Iris pigment epithelial cell (primary cell): ENCODE results near the gene PCNA.
"Not testable (repeated sequence)": the region's sequence is repeated elsewhere in the genome, so short reads cannot be mapped to it uniquely, and the experiment has no call there.

Experiments used
- DNase-seq: peaks from one replicate; pipeline ENCODE4 v3.0.0-alpha.2; 2011; ENCODE audit warnings: low read depth

PCNA gene

DNA sequence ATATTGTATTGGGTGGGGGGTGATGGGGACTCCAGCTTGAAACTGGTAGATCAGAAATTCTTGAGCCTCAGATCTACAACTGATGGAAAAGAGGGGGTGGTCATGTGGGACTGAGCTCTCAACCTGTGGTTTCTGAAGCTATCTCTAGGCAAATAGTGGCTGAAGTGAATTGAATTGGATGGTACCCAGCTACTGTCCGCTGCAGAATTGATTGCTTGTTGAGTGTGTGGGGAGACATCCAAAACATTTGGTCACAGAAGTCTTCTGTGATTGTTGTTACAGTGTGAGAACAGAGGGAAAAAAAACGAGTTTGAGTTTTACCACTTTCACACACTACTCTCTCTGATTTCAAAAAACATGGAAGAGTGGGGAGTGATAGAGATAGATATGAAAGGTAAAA, 21.9 kb upstream of the PCNA start:
- DNase-seq: no peak

- DNase-seq: no peak
These were observed 20.4 kb upstream of the PCNA start for GRCh38 chr20:5140195-5140594.

- no peak for DNase-seq
These were observed 16.3 kb upstream of the PCNA start for GRCh38 chr20:5136096-5136495.

DNA sequence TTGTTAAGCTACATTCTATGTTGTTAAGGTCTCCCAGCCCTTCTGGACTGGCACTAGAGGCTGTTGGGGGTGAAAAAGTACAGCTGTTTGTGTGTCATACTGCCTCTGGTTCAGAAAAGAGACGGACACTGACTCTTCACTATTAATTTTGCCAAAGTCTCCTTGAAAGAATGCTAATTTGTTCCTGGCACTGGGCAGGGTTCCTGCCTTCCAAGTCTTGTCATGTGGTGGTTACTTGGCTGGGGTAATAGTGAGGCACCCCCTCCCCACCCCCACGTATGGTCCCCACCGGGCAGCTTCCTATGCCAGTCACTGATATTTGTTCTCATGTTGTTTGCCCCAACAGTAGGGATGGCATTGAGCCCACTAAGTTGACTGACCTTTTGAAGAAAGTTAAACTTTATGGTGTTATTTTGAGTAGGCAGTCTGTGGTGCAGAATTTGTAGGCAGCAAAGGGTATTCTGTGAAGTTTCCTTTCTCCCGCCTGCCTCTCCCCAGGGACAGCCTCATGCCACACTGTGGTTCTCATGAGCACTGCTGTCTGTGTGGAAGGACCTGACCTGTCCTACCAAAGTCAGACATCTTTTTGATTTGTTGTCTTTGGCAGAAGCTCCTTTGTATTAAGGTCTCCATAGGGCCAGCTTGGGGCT, 15.7 kb upstream of the PCNA start:
- DNase-seq: no peak

- no peak for DNase-seq
These were observed 14.2 kb upstream of the PCNA start for GRCh38 chr20:5133998-5134397.

DNA sequence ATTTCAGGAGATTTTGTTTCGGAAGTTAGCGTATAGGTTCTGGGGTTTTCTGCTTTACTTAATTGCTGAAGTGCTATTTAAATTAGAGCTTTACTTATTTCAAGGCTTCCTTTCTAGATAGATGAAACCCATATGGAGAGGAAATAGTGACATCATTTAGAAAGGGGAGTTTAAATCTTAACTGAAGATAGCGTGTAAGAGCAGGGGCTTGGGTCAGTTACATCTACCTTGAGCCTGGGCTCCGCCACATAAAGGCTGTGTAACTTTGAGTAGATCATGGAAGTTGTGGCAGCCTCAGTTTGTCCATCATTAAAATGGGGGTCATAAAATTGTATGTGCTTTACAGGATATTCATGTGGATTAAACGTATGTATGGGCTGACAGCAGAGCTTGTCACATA, 11.7 kb upstream of the PCNA start:
- DNase-seq: no peak

GRCh38 chr20:5128886-5129285, 9.1 kb upstream of the PCNA start:
- no peak for DNase-seq

DNA sequence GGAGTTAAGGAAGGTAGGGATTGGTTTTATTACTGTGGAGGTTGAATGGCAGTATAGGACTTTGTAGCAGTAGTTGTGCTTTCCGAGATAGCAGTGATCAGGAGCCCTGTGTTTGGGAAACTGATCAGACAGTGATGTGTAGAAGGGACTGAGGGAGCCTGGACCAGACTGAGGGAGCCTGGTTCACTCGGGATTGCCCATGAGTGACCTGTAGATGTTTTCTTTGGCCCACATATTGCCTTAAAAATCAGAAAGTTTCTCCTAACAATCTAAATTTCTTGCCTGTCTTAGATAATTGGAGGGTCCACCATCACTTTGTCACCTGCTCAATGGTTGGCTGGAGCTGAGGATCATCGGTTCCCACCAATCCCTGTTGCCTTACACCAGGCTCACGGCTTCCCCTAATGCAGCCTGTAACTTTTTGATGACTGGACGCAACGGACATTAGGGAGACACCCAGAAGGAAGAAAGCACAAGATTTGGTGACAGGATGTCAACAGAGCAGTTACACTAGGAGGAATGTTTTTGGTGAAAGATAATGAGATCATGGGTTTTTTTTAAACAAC, 8.2 kb upstream of the PCNA start:
- DNase-seq: no peak

GRCh38 chr20:5127204-5127858, 7.6 kb upstream of the PCNA start:
- peak; percentile 60 for DNase-seq

DNA sequence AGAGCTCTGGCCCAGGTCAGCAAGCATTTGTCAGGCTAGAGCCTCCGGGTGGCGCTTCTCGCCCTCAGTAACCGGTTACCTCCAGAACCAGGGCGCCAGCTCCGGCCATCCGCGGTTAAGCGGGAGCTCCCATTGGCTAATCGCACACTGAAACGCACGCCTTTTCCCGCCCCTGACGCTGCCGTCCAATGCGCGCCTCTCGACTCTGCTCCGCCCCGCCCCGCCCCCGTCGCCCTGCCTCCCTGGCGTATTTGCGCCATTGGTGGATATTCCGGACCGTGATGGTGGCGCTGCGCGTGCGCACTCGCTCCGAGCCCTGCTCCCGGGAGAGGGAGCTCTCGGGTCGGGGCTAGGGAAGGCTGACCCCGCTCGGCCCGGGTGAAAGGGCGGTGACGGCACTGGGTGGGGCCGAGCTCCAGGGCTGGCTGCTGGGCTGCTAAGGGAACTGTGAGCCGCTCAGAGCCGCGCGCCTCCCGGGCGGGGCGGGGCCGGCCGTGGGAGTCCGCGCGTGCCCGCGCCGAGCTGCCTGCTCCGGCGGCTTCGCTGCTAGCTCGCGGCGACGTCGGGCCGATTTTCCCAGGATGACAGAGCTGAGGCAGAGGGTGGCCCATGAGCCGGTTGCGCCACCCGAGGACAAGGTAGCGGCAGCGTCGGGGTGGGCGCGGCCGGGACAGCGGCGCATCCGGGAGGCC, 6.9 kb upstream of the PCNA start, which contains the start of gene CDS2:
CDS2 (plus strand) TSS at position 497 of the 692 bp plus-strand sequence; CDS start at position 582, 85 bp downstream.
- peak; percentile 99 for DNase-seq

DNA sequence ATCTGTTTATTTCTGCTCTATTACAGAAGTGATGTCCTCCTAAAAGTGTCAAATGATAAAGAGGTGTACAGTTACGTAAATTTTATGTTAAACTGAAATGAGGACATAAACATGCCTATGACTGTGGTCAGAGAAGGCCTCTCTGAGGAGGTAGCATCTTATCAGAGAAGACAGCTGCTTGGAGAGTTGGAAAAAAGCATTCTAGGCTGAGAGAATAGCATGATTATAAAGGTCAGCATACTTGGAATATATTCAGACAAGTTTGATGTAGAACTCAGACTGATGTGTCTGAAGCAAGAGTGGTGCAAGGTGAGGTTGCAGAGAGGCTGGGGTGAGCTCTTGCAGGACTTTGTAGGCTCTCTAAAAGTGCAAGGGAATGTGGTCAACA, 3.1 kb upstream of the PCNA start:
- DNase-seq: peak; percentile 65

DNA sequence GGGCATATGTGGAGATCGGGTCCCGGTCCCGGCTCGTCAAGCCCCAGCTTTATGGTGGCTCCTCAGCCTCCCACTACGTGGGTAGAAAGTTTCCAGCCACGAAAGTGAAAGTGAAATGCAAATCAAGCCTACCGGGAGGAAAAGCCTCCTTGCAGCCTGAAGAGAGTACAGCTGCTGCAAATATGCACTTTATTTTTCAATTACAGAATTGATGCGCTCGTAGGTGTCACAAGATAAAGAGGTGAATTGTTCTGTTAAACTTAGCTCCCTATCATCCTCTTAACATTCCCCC, 373 bp upstream of the PCNA start:
- no peak for DNase-seq

DNA sequence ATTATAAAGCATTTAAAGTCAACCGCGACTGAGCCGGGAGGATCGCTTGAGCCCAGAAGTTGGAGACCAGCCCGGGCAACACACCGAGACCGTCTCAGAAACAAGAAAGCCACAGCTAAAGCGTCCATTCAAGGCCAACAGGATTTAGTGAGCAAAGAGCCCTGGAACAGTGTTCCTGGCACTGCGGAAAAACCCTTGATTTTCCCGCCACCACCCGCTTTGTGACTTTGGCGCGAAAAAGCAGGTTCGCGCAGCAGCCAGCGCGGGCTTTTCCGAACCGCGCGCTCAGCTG, 669 bp downstream of the PCNA start:
- no peak for DNase-seq

DNA sequence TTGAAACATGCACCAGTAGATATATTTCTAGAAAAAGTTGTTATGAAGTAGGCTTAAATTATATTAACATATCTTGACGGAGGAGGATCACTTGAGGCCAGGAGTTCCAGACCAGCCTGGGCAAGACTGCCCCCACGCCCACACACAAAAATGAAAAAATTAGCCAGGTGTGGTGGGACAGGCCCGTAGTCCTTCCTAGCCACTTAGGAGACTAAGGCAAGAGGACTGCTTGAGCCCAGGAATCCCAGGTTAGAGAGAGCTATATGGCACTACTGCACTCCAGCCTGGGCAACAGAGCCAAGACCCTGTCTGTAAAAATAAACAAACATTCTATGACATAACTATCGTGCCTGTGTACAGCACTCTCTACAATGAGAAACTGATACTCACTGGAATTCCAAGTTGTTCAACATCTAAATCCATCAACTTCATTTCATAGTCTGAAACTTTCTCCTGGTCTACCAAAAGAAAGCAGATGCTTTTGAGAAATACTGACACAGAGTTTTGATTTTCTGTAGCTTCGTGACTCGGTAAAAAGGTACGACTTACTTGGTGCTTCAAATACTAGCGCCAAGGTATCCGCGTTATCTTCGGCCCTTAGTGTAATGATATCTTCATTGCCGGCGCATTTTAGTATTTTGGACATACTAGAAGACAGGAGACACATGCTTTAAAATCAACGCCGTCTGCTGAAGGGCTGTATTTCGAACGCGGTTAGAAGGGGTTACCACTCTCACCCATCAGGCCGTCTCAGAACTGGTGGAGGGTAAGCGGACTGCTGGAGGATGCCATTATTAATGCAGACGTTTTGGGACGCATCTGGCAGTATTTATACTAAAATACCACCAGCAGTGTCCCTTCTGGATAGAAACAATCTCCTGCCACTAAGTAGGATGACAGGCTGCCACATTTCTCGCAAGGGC, 1.3 kb downstream of the PCNA start:
- DNase-seq: no peak

GRCh38 chr20:5116875-5117274, 2.9 kb downstream of the PCNA start:
- no peak for DNase-seq

DNA sequence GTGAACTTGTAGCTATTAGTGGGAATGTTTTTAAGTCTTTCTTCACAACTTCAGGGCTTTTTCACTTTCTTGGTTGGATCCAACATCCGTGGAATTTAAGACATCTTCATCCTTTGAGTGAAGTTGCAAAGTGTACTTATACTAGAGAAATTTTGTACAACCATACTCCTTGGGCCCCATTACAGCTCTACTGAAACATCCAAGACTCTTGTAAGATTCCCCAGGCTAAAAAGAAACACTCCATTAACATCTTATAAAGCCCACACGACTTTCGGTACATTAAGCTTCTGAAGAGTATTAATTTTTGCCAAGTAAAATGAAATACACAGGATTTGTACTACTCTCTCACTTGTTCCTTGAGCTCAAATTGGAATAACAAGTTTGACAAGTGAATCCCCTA, 5.4 kb downstream of the PCNA start:
- DNase-seq: no peak

DNA sequence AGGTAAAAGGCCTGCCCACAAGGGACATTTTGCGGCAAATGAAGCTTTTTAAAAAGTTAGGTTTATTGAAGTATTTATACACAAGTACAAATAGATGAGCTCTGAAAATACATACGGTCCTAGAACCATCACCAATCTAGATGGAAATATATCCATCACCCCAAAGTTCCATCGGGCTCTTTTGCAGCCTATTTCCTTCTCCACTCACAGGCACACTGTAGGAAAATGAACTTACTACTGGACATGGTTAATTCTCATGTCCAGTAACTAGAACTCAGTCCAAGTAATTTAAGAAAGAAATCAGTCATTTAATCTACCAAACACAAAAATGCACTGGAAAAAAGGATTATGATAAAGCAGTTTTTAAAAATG, 6.2 kb downstream of the PCNA start:
- DNase-seq: no peak

DNA sequence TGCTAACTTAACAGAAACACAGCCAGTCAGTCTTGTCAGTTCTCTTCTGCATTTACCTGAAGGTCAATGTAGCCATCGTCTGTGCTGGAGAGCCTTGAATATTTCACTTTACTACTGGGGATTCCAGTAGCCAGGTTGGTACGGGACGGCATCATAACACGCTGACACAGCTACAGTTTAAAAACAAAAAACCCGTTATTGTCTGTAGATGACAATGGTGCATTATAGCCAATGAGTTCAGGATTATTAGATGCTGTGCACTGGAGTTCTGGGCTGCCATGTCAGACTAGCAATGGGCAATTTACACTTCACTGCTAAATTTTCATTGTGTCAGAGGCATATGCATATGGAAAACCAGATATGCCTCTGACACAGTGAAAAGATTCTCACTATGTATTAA, 10.5 kb downstream of the PCNA start:
- DNase-seq: no peak

- no peak for DNase-seq
These were observed 15.3 kb downstream of the PCNA start for GRCh38 chr20:5104479-5104878.

DNA sequence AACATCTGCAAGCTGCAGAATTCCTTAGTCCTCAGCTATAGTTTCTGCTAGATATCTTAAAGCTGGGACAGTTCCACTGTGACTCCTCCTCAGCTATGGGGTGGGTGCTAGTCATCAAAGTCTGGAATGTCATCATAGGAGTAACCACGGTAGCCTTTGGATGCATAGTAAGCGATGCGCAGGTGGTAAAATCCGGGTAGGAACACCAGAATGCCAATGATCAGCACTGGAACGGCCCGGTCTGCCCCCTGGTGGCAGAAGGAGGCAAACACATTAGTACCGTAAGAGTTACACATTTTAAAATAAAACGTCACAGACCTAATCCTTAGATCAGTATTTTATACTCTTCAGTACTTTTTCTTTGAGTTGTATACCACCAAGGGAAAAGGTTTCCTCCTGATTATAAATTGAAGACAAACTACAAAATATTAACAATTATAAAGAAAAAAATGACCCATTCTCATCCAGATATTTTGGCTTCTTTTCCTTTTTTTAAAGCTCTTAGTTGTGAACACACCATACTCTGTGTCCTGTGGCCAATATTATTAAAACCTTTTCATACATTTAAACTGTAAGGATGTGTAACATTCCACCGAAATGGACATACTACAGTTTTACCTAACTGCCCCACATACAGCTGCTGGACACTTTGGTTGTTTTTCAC, 18.9 kb downstream of the PCNA start:
- DNase-seq: peak; percentile 53

DNA sequence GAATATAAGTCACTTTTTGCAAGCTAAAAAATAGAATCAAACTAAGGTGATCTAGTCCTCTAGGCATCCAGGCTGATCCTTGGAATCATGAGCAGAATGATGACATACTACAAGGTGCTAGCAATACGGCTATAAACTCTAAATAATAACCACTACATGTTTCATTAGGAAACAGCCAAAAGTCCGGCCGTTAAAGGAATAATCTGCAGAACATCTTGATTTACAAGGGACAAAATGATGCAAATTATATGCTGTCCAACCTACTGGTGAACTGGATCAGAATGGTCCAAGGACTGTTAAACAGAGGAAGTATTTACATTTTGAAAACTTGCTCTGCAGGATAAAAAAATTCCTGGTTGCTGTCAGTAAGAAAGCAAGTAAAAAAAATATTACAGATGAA, 19.8 kb downstream of the PCNA start:
- DNase-seq: not testable (repeated sequence)

DNA sequence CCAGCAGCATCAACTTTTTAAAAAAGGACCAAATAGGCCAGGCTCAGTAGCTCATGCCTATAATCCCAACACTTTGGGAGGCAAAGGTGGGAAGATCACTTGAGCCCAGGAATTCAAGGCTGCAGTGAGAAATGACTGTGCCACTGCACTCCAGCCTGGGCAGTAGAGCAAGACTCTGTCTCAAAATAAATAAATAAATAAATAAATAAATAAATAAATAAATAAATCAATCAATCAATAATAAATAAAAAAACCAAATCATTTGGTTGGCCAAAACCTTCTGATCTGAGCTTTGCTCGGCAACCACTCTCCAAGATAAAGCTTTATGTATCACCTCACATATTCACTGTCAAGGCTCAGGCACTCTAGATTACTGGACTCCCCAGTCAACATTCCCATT, 20.7 kb downstream of the PCNA start:
- DNase-seq: not testable (repeated sequence)
